GM21825 (cell line): ENCODE data around the gene TBC1D13.
A peak's percentile ranks its signal among the peaks of the same experiment; 100 is the strongest.
"Not testable (repeated sequence)": the region's sequence is repeated elsewhere in the genome, so short reads cannot be mapped to it uniquely, and the experiment has no call there.

Source experiments
- ATAC-seq: cut with Tn5 transposase; IDR thresholded peaks from one replicate; pipeline ENCODE4 v1.9.1; 2021; ENCODE audit warnings: mild to moderate bottlenecking, moderate library complexity; ENCODE audit not compliant: unreplicated experiment

The TBC1D13 gene

GRCh38 chr9:128781187-128782070 is 5.6 kb upstream of the TBC1D13 start:
- no peak for ATAC-seq

GRCh38 chr9:128782669-128783068 is 4.4 kb upstream of the TBC1D13 start:
- no peak for ATAC-seq

GRCh38 chr9:128785427-128785826 is 1.6 kb upstream of the TBC1D13 start:
- ATAC-seq = no peak

- ATAC-seq = no peak
These were observed 606 bp downstream of the TBC1D13 start for GRCh38 chr9:128787659-128788058.

- ATAC-seq = no peak
These were observed 1.4 kb downstream of the TBC1D13 start for GRCh38 chr9:128788445-128788844.

- no peak for ATAC-seq
These were observed 3.5 kb downstream of the TBC1D13 start for GRCh38 chr9:128790536-128790935.

- no peak for ATAC-seq
These were observed 5.1 kb downstream of the TBC1D13 start for GRCh38 chr9:128792134-128792533.

- ATAC-seq = no peak
These were observed 6.1 kb downstream of the TBC1D13 start for GRCh38 chr9:128792978-128793686.

- not testable (repeated sequence) for ATAC-seq
These were observed 7.9 kb downstream of the TBC1D13 start for GRCh38 chr9:128794961-128795360.

GRCh38 chr9:128798896-128799295 is 11.8 kb downstream of the TBC1D13 start:
- ATAC-seq = no peak

- no peak for ATAC-seq
These were observed 13.0 kb downstream of the TBC1D13 start for GRCh38 chr9:128800061-128800460.

- ATAC-seq = no peak
These were observed 15.4 kb downstream of the TBC1D13 start for GRCh38 chr9:128802482-128802881.

GRCh38 chr9:128805661-128806060 is 18.6 kb downstream of the TBC1D13 start:
- ATAC-seq = no peak

GRCh38 chr9:128807827-128808226 is 20.8 kb downstream of the TBC1D13 start:
- no peak for ATAC-seq

- no peak for ATAC-seq
These were observed 21.5 kb downstream of the TBC1D13 start for GRCh38 chr9:128808543-128808942.

GRCh38 chr9:128809036-128809599 is 22.1 kb downstream of the TBC1D13 start:
- ATAC-seq = no peak

- no peak for ATAC-seq
These were observed 22.8 kb downstream of the TBC1D13 start for GRCh38 chr9:128809831-128810230.

GRCh38 chr9:128810873-128811272 is 23.8 kb downstream of the TBC1D13 start:
- no peak for ATAC-seq

GRCh38 chr9:128818099-128818838 is 31.2 kb downstream of the TBC1D13 start, which contains the start of gene ENDOG:
Gene ENDOG (plus strand): TSS chr9:128818500. CDS start chr9:128818685, 185 bp downstream.
- peak; percentile 92 for ATAC-seq

- peak; percentile 27 for ATAC-seq
These were observed 32.0 kb downstream of the TBC1D13 start for GRCh38 chr9:128818839-128819715.
